Fibroblast of lung (primary cell): ENCODE measurements around the gene ERCC1.

Experiments used
- CTCF ChIP-seq, 2 donors: IDR thresholded peaks in 1 of 2; conservative IDR thresholded peaks in 1 of 2; 1 replicate in 1 of 2; 2 replicates in 1 of 2; pipeline ENCODE4 v1.5.1; 2011 to 2012; ENCODE audit warnings: low read length in 2 of 2, control low read depth in 1 of 2, inconsistent platforms in 1 of 2, low read depth in 1 of 2, mild to moderate bottlenecking in 1 of 2
- EZH2 ChIP-seq: IDR thresholded peaks from 2 replicates; pipeline ENCODE4 v1.5.1; 2012; ENCODE audit warnings: low read length, control low read depth, mild to moderate bottlenecking; ENCODE audit errors: missing control alignments

- TF ChIP-seq CTCF (conservative IDR thresholded peaks at IDR 0.05 in 1 of 2, IDR thresholded peaks at IDR 0.05 in 1 of 2; ENCODE audit: low read depth in 1 of 2, low read length in 2 of 2) (no peak), EZH2 (no peak)
These were observed 54.9 kb downstream of the ERCC1 start for GRCh38 chr19:45368737-45369340.
